HG02938 (cell line): ENCODE data around the gene RDH13.
"Not testable (repeated sequence)": the region's sequence is repeated elsewhere in the genome, so short reads cannot be mapped to it uniquely, and the experiment has no call there.

Experiments used
- ATAC-seq: cut with Tn5 transposase; IDR thresholded peaks from one replicate; pipeline ENCODE4 v1.9.1; 2021; ENCODE audit warnings: mild to moderate bottlenecking, moderate library complexity; ENCODE audit not compliant: unreplicated experiment

Gene RDH13

DNA sequence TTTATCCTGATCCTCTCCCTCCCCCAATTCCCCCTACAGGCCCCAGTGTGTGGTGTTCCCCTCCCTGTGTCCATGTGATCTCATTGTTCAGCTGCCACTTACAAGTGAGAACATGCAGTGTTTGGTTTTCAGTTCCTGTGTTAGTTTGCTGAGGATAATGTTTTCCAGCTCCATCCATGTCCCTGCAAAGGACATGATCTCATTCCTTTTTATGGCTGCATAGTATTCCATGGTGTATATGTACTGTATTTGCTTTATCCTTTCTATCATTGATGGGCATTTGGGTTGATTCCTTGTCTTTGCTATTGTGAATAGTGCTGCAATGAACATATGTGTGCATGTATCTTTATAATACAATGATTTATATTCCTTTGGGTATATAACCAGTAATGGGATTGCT, 42.6 kb downstream of the RDH13 start:
- not testable (repeated sequence) for ATAC-seq

DNA sequence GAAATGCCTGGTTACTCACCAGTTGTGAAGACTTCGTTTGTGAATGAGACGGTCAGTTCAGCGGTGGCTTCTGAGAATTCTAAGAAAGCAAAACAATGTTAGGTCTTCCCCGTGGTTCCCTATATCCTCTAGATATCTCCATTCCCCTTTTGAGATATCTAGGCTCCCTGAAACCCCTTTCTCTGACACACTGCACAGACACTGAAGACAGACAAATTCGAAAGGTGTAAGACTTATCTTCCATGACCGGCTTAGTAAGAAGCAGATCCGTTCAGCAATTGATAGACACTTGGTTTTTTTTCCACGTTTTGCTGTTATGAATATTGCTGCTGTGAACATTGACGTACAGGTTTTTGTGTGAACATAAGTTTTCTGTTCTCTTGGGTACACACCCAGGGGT, 44.3 kb downstream of the RDH13 start:
- no peak for ATAC-seq

DNA sequence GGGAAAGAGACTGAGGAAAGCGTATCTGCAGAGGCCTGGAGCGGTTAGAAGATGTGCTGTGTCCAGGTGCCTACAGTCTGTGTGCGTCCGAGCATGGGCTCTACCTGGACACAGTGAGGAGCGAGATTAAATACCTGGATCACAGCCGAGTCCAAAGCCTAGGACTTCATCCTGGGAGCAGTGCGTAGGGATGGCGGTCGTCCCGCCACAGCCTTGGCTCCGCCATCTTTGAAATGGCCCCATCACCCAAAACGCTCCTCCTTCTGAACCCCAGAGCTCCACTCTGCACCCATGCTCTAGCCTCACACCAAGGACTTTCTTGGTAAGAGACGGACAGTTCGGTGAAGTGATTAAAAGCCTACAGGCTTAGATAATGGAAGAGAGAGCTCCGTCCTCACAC, 44.7 kb downstream of the RDH13 start:
- no peak for ATAC-seq

DNA sequence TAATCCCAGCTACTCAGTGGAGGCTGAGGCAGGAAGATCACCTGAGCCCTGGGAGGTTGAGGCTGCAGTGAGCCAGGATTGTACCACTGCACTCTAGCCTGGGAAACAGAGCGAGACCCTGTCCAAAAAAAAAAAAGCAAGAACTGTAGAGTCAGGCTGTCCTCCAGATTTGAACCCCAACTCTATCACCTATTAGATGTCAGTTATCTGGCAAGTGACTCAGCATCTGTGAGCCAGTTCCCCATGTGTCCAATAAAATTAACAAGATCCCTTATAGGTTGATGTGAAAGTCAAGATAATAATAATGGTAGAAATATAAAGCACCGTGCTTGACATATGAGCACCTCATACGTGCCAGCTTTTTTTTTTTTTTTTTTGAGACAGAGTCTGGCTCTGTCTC, 46.9 kb downstream of the RDH13 start:
- no peak for ATAC-seq

DNA sequence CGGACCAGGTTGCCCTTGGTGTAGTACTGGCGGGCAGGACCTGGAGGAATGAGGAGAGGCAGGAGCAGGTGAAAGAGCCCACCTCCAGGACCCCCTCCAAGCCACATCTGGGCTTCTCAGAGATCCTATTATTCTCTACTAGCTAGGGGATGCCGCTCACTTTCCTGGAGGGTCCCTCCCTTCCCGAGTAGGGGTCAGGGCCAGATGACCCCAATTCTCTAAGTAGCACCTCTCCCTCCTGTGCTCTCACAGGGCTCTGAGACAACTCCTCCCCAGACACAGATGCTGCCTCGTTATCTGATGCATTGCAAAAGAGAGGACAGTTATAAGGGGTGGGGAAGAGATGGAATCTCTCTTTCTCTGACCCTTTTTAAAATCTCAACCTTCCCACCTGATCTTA, 47.8 kb downstream of the RDH13 start:
- no peak for ATAC-seq

DNA sequence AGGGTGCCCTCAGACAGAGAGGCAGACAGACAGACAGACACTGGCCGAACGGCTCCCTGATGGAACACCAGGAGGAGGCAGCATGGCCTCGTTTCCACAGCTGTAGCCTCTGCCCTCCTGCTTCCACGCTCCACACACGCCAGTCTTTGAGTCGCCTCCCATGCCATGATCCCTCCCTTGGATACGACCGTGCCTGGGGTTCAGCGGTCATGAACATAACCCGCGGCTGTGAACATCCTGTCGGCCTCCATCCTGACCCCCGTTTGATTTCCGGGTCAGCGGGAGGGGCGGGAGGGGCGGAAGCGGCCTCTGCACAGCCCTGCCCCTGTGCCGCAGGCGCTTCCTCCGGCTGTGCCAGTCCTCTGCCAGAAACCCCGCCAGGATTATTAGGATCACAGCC, 48.2 kb downstream of the RDH13 start:
- no peak for ATAC-seq

DNA sequence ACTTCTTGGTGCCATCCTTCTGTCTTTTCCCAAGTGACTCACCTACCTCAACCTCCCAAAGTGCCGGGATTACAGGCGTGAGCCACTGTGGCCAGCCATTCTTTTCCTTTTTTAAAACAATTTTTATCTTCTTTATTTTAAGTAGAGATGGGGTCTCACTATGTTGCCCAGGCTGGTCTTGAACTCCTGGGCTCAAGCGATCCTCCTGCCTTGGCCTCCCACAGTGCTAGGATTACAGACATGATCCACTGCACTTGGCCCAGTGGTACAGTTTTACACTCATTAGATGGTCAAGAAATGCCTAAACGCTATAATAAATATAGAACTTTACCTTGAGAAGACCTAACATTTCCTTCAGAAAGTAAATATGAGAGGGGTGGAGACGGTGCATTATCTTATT, 49.4 kb downstream of the RDH13 start:
- no peak for ATAC-seq

DNA sequence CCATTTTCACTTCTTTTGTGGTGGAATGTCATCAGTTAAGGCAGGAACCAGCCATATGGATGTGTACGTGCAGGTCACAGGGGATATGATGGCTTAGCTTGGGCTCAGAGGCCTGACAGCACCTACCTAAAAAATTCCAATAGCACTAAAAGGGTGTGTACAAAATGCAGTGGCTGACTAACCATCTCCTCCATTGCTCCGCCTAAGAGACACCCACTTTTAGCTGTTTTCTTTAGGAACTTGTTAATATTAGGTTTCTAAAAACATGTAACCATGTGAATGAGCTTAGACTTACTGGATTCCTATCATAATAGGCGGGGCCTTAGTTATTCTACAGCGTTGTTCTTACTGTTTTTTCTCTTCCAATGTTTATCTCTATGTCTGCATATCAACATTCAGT, 50.6 kb downstream of the RDH13 start:
- ATAC-seq: no peak

DNA sequence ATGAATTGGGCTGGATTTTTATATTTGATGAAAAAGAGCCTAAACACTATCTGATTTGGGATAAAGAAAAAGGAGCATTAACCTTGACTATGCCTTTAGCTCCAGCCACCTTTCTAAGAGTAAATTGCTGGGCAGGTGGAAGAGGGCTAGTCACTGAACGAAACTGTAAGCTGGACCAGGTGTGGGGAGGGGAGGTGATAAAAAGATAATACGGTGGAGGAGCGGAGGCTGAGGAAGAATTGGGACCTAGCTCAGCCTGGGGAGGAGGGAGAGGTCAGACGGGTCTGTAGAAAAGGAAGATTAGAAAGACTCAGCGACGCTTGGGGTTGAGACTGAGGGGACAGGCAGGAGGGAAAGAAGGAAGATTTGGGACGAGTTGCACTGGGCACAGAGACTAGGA, 52.4 kb downstream of the RDH13 start:
- ATAC-seq: not testable (repeated sequence)

DNA sequence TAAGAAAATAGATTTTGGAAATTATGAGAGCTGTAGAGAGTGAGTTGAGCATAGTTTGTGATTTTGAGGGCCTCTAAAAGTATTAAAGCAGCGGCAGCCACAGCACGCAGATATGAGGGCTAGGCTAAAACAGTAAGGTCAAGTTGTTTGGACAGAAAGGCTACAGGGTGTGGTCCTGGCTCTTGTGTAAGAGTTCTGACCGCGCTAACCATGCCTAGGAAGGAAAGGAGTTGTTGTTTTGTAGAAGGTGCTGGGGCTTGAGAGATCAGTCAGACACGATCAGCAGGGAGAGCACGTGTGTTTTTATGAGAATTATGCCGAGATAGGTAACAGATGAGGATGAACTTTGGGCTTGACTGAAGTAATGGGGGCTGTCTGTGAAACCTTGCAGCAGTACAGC, 54.2 kb downstream of the RDH13 start:
- ATAC-seq: not testable (repeated sequence)

DNA sequence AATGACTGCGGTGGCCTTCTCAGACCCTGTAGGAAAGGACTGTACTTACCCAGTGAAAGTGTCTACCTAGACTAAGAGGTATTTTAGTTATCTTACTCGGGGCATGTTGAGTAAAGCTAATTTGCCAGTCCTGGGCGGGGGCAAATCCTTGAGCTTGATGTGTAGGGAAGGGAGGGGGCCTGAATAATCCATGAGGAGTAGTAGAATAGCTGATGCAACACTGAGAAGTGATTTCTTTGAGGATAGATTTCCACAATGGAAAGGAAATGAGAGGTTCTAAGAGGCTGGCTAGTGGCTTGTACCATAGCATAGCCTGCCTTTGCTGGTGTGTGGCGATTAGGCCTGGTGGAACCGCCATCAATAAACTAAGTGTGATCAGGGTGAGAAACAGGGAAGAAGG, 54.8 kb downstream of the RDH13 start:
- not testable (repeated sequence) for ATAC-seq

DNA sequence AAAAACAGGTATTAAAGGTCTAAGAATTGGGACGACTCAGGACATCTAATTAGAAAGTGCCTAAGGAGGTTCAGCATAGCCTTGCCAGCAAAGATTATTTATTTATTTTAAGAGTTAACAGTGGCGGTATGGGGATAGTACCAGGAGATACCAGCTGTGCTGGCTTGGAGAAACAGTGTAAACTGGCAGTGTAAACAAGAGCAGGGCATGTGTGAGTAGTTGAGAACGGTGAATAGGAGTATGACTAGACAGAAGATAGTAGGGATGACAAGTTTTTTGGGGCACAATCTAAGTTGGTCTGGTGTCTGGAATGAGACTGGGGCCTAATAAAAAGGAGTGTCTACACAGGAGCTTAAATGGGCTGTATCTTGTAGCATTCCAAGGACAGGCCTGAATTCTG, 55.4 kb downstream of the RDH13 start:
- ATAC-seq: not testable (repeated sequence)

DNA sequence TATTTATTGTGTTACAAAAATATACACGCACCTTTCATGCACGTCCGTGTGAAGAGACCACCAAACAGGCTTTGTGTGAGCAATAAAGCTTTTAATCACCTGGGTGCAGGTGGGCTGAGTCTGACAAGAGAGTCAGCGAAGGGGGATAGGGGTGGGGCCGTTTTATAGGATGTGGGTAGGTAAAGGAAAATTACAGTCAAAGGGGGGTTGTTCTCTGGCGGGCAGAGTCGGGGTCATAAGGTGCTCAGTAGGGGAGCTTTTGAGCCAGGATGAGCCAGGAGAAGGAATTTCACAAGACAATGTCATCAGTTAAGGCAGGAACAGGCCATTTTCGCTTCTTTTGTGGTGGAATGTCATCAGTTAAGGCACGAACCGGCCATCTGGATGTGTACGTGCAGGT, 56.2 kb downstream of the RDH13 start:
- ATAC-seq: not testable (repeated sequence)

DNA sequence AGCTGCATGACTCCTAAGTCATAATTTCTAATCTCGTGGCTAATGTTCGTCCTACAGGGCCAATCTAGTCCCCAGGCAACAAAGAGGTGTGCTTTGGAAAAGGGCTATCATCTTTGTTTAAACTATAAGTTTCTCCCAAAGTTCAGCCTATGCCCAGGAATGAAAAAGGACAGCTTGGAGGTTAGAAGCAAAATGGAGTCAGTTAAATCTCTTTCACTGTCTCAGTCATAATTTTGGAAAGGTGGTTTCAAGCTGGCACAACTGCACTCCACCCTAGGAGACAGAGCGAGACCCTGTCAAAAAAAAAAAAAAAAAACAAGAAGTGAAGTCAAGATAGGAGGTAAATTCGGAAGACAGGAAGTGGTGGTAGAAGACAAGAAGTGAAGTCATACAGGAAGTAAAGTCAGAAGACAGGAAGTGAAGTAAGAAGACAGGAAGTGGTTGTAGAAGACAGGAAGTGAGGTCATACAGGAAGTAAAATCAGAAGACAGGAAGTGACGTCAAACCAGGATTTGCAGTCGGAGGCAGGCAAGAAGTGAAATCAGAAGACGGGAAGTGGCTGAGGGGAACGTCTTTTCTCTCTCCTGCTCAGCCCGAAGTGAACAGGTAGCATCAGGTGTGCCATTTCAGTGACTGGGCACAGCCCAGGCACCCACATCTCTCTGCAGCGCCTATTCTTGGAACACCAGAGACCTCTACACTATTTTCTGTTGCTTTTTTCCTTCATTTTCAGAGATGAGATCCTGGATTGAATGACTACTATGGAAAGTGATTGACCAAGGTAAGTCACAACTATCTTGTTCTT, 57.1 kb downstream of the RDH13 start:
- ATAC-seq: no peak

DNA sequence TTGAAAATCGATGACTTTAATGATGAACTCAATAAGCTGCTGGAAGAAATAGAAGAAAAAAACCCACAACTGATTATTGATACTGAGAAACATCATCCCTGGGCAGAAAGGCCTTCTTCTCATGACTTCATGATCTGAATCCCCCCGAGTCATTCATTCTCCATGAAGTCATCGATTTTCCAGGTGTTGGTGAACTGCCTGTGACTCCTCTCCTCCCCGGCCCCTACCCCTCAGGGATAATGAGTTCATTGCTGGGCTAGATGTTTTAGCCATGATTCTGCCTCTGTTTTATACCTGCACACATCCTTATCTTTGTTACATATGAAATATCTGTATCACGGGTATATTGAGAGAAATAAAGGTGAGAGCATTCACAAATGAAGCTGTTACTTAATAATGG, 62.2 kb downstream of the RDH13 start:
- ATAC-seq: no peak

DNA sequence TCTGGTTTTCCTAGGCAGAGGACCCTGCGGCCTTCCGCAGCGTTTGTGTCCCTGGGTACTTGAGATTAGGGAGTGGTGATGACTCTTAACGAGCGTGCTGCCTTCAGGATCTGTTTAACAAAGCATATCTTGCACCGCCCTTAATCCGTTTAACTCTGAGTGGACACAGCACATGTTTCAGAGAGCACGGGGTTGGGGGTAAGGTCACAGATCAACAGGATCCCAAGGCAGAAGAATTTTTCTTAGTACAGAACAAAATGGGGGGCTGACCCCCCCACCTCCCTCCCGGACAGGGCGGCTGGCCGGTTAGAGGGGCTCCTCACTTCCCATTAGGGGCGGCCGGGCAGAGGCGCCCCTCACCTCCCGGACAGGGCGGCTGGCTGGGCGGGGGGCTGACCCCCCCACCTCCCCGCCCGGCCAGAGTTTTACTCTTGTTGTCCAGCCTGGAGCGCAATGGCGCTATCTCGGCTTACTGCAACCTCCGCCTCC, 64.2 kb downstream of the RDH13 start:
- not testable (repeated sequence) for ATAC-seq

DNA sequence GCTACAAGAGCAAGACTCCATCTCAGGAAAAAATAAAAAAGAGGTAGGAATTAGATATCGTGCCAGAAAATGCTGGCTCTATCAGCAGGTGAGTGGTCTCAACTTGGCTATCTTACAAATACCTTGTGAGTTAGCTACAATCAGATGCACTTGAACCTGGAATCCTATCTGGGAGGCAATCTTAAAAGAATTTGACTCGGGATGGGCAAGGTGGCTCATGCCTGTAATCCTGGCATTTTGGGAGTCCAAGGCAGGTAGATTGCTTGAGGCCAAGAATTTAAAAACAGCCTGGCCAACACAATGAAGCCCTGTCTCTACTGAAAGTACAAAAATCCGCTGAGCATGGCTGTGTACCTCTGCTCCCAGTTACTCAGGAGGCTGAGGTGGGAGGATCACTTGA, 67.4 kb downstream of the RDH13 start:
- no peak for ATAC-seq
